Gastrocnemius medialis (tissue), 4 donors: ENCODE results near the gene AFAP1L2.

Source experiments
- POLR2A ChIP-seq, 2 donors: fragments of 450-650 bp; IDR thresholded peaks; one replicate each; pipeline ENCODE4 v1.6.1; 2017; ENCODE audit warnings: antibody characterized with exemption in 2 of 2, mild to moderate bottlenecking in 2 of 2, moderate library complexity in 2 of 2
- TF ChIP-seq, protein P1 (sequence below), 5 experiments: fragments of 450-650 bp in 3 of 5; fragments of 200-600 bp in 2 of 5; sonication (generic) in 2 of 5; IDR thresholded peaks in 4 of 5; conservative IDR thresholded peaks in 1 of 5; 1 replicate in 4 of 5; 2 replicates in 1 of 5; pipeline ENCODE4 v1.5.1; 2016 to 2019; ENCODE audit warnings: antibody characterized with exemption in 5 of 5, mild to moderate bottlenecking in 3 of 5, moderate library complexity in 3 of 5

DNA sequence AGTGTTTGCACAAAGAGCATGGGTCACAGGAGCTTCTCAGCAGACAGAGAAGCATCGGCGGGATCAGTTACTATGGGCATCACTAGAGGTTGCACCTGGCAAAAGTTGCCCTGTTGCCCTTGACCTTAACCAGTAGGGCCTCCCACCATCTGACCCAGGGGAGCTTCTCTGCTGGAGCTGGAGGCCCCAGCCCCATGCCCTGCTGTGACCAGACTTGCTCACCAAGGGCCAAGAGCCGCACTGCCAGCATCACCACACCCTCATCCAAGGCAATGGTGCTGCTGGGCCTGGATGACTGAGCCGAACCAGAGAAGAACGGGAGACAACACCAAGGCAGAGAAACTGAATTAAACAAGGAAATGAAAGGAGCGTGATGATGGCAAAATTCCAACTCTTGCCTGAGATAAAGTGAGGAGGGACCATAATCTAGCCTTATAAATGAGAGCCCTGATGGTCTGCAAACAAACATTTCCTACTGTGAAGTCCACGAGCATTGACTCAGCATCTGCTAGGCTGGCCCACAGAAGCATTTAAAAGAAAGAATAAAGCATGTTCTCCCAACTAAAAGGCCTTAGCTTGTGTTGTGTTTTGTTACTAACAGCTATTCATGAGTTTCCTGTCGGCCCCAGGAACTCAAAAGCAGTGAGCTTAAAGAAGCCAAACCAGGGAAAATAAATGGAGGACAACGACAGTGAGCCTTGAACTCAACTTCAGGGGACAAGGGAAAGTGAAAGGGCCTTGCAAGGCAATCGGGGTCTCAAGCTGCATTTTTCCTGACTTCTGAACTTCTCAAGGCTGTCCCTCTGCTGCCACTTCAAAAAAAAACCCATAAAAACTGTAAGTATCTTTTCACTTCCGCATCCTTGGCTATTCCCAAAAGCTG is 60.4 kb downstream of the AFAP1L2 start:
- TF ChIP-seq, protein P1, sequence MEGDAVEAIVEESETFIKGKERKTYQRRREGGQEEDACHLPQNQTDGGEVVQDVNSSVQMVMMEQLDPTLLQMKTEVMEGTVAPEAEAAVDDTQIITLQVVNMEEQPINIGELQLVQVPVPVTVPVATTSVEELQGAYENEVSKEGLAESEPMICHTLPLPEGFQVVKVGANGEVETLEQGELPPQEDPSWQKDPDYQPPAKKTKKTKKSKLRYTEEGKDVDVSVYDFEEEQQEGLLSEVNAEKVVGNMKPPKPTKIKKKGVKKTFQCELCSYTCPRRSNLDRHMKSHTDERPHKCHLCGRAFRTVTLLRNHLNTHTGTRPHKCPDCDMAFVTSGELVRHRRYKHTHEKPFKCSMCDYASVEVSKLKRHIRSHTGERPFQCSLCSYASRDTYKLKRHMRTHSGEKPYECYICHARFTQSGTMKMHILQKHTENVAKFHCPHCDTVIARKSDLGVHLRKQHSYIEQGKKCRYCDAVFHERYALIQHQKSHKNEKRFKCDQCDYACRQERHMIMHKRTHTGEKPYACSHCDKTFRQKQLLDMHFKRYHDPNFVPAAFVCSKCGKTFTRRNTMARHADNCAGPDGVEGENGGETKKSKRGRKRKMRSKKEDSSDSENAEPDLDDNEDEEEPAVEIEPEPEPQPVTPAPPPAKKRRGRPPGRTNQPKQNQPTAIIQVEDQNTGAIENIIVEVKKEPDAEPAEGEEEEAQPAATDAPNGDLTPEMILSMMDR (IDR thresholded peaks at IDR 0.05 in 4 of 5, conservative IDR thresholded peaks at IDR 0.05 in 1 of 5), result no peak
- TF ChIP-seq POLR2A (IDR thresholded peaks at IDR 0.05), result no peak
